GM12873 (cell line): ENCODE data around the gene TNFSF15.

Experiments used
- TF ChIP-seq, protein P1 (sequence below): IDR thresholded peaks from 2 replicates; pipeline ENCODE4 v1.5.1; 2012; ENCODE audit warnings: low read depth, mild to moderate bottlenecking, moderate library complexity, low read length, control low read depth; ENCODE audit not compliant: insufficient read depth; ENCODE audit errors: missing control alignments

Gene TNFSF15

DNA sequence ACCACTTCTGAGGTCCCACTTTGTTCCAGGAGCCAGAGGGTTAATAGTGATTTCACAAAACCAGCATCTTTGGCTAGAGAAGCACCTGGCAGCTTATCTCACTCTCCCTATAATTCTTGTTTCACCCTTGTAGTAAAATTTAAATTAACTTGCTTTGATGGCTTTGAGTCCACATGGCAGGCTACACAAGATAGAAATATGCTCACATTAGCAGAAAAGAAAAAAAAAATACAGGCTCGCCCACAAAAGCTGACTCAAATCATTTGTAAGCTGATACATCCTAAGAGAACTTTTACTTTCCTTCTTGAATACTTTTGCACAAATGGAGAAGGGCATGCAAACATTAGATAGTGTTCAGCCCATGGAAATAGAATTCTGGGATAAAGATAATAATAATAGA lies 36.2 kb downstream of the TNFSF15 start:
- TF ChIP-seq, protein P1, sequence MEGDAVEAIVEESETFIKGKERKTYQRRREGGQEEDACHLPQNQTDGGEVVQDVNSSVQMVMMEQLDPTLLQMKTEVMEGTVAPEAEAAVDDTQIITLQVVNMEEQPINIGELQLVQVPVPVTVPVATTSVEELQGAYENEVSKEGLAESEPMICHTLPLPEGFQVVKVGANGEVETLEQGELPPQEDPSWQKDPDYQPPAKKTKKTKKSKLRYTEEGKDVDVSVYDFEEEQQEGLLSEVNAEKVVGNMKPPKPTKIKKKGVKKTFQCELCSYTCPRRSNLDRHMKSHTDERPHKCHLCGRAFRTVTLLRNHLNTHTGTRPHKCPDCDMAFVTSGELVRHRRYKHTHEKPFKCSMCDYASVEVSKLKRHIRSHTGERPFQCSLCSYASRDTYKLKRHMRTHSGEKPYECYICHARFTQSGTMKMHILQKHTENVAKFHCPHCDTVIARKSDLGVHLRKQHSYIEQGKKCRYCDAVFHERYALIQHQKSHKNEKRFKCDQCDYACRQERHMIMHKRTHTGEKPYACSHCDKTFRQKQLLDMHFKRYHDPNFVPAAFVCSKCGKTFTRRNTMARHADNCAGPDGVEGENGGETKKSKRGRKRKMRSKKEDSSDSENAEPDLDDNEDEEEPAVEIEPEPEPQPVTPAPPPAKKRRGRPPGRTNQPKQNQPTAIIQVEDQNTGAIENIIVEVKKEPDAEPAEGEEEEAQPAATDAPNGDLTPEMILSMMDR, result no peak

DNA sequence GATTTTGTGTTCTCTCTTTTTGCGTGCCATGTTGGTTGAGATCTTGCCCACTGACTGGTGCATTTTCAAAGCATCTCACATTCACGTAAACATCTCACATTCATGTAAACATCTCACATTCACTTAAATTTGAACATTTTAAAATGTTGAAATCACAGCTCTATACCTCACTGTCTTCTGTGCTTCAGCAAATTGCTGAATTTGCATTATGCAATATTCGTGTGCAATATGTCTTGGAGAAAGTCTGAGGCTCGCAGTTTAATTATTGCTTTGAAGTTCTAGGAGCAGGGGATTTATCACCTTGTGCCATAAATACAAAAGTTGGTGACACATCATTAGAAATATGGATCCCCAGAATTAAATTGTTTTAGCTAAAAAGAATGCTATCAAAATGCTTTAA lies 42.6 kb downstream of the TNFSF15 start:
- TF ChIP-seq, protein P1, result no peak

DNA sequence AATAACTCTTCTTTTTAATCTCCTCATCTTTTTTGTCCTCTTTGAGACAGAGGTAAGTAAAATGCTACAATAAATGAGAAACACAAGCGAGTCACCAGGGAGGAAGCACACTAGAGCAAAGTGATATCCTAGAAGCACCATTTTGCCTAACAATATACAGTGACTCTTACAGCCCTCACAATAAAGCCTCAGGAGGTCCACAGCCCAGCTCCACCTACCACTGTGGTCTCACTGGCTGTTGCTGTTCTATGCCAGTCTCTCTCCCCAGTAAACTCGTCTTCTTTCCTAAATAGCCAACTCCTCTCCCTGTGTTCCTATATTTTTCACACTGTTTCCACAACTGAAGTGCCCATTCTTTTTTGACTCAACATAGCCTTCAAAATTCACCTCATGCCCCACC lies 44.3 kb downstream of the TNFSF15 start:
- TF ChIP-seq, protein P1, result no peak

DNA sequence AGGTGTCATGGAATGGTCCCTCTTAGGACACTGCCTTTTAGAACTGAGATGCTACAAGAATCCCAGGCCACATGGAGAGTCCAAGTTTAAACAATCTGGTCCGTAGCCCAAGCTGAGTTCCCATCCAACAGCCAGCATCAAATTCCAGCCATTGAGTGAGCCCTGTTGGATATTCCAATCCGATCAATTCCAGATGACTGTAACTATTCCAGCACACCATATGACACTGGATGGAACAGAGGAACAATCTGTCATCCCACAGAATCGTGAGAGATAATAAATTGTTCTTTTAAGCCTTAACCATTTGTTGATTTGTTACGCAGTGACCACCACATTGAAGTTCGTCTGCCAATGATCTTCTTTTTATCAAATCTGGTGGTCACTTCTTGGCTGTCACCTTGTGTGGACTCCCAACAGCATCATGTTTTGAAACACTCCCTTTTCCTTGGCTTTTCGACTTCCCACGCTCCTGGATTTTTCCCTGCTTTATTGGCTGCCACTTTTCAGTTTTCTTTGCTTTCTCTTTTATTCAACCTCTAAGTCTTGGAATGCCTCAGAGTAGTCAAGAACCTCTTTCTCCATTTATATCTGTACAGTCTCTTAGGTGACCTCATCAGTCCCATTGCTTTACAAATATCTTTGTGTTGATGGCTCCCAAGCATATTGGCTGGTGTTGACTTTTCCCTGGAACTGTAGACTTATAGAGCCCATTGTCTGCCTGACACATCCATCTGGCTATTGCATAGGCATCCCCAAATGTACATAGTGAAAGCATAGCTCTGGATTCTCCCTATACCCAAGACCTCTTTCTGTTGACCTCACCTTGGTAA lies 46.1 kb downstream of the TNFSF15 start:
- TF ChIP-seq, protein P1, result no peak

DNA sequence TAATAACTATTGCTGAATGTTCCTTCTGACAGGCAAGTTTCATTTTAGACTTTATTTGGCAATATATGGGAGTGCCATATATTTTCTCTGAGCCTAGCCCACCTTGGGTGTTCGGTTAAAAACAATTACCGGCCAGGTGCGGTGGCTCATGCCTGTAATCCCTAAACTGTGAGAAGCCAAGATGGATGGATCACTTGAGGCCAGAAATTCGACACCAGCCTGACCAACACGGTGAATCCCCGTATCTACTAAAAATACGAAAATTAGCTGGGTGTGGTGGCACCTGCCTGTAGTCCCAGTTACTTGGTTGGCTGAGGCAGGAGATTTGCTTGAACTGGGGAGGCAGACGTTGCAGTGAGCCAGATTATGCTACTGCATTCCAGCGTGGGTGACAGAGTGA lies 47.9 kb downstream of the TNFSF15 start:
- TF ChIP-seq, protein P1, result no peak

DNA sequence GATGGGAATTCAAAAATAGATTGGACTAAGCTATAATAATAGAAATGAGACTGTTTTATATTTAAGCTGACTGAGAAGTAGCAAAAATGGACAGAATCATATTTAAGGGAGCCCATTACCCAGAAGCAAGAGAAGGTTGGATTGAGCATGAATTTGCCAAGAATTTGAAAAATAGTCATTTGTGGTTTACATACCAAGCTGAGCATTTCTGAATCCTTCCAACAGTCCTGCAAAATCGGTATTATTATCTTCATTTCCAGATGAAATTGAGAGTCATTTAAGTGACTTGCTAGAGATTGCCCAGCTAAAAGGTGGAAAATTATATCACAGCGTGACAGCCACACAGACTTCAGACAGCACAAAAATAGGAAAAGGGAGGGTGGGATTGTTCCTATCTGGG lies 48.4 kb downstream of the TNFSF15 start:
- TF ChIP-seq, protein P1, result no peak

DNA sequence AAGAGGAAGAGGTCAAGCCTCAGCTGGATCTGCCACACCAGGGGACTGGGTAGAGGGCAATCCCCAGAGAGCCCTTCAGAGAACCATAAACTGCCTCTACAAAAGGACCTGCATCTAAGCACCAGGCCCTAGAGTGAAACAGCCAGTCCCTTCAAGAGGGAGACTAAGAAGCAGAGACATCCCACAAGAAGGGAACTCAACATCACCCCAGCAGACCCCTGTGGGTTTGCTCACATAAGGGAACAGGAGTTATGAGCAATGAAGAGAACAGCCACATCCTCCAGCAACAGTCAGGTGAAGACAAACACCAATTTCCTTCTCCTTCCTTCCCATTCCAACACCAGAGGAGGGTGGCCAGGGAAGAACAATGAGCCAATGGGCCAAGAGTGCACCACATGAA lies 48.9 kb downstream of the TNFSF15 start:
- TF ChIP-seq, protein P1, result no peak
